Stimulated activated CD4-positive, alpha-beta T cell treated with anti-CD3 and anti-CD28 coated beads, Interleukin-15, amount 100 ng/mL, for 48 hours (primary cell): ENCODE data around the gene AMH.

Source experiments
- DNase-seq, 2 donors: peaks; one replicate each; pipeline ENCODE4 v3.0.0-alpha.2; 2020; ENCODE audit warnings: low read depth in 2 of 2

Gene AMH

DNA sequence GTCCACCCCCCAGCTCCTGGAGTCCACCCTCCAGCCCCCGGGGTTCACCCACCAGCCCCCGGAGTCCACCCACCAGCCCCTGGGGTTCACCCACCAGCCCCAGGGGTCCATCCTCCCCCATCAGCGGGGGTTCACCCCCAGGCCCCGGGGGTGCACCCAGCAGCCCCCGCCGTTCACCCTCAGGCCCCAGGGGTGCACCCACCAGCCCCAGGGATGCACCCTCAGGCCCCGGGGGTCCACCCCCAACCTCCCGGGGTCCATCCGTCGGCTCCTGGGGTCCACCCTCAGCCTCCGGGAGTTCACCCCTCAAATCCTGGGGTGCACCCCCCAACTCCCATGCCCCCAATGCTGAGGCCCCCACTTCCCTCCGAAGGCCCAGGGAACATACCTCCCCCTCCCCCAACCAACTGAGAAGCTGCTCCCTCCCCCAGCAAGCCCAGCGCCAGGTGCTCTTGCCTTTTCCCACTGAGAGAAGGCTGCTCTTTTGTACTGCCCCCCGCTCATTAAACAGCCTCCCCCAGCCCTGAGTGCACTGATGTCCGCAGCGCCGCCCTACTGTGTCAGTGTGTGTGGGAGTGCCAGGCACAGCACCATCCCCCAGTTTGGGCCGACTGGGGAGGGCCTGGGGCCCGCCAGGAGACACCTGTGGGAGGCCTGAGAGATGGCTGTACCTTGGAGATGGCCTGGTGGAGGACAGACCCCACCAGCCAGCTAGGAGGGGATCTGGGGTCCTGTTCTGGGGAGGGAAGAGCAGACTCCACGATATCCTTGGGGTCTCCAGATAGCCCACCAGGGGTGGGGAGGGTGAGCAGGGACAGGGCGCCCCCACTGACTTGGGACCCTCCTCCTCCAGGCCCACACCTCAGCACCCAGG, 750 bp upstream of the AMH start:
- no peak for DNase-seq

DNA sequence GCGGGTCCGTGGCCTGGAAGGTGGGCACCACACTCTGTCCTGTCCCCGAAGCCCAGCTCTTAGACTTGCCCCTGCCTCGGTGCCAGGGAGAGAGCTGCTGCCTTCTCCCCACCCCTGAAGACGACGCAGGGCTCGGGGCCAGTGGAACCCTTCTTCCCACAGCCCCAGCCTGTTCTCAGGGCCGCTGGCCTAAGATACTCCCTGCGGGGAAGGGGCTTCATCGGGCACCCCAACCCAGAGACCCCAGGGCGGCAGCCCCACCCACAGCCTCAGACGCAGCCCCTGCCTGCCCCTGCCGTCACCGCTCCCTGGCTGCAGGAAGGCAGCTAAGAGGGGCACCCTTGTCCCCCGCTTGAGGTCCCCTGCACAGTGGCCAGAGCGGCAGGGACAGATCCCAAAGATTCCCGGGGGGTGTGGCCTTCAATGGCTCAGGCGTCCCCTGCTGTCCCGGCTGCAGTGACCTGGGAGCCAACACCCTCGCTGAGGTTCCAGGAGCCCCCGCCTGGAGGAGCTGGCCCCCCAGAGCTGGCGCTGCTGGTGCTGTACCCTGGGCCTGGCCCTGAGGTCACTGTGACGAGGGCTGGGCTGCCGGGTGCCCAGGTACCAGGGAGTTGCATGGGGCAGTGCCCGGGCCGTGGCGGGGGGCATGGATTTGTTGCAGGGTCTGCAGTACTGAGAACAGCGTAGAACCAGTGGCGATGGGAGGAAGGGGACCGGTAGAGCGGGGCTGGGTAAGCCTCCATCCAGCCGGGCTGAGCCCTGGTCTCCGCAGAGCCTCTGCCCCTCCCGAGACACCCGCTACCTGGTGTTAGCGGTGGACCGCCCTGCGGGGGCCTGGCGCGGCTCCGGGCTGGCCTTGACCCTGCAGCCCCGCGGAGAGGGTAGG, 1.0 kb downstream of the AMH start:
- no peak for DNase-seq

DNA sequence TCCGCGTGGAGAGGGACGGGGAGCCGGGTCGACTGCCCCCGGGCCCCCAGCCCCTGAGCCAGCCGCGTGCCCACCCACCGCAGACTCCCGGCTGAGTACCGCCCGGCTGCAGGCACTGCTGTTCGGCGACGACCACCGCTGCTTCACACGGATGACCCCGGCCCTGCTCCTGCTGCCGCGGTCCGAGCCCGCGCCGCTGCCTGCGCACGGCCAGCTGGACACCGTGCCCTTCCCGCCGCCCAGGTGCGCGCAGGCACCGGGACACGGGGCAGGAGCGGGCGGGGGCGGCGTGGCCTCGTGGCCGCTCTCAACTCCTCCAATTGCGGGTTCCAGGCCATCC, 1.6 kb downstream of the AMH start:
- DNase-seq, result no peak

DNA sequence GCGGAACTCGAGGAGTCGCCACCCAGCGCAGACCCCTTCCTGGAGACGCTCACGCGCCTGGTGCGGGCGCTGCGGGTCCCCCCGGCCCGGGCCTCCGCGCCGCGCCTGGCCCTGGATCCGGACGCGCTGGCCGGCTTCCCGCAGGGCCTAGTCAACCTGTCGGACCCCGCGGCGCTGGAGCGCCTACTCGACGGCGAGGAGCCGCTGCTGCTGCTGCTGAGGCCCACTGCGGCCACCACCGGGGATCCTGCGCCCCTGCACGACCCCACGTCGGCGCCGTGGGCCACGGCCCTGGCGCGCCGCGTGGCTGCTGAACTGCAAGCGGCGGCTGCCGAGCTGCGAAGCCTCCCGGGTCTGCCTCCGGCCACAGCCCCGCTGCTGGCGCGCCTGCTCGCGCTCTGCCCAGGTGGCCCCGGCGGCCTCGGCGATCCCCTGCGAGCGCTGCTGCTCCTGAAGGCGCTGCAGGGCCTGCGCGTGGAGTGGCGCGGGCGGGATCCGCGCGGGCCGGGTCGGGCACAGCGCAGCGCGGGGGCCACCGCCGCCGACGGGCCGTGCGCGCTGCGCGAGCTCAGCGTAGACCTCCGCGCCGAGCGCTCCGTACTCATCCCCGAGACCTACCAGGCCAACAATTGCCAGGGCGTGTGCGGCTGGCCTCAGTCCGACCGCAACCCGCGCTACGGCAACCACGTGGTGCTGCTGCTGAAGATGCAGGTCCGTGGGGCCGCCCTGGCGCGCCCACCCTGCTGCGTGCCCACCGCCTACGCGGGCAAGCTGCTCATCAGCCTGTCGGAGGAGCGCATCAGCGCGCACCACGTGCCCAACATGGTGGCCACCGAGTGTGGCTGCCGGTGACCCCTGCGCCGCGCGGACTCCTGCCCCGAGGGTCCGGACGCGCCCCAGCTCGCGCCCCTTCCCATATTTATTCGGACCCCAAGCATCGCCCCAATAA, 2.3 kb downstream of the AMH start:
- no peak for DNase-seq

DNA sequence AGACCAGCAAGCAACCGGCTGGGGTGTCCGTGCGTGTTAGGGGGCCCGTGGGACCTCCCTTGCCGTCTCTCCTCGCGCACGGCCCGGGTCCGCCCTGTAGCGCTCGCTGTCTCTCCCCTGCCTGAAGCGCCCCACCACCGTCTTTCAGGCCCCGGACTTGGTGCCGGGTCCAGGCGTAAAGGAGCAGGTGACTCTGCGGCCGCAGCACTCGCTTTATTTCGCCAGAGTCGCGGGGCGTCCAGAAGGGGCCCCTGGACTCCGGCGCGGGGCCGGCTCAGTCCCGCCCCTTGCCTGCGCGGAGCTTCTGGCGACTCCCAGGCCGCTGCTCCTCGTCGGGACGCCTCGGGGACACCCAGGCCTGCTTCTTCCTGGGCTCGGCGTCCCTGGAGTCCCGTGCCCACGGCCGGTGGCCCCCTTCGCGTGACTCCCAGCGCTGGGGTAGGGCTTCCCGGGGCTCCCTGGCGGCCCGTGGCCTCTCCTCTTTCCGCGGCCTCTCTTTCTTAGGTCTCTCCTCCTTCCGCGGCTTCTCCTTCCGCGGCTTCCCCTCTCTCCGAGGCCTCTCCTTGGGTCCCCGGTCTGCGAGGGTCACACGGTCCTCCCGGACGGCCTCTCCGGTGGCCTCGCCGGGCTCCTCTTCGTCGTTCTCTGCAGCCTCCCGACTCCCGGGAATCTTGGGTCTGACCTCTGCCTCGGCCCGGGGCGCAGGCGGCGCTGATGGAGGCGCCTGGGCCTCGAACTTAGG, 3.1 kb downstream of the AMH start:
- no peak for DNase-seq

- DNase-seq, result no peak
Measured at GRCh38 chr19:2252797-2253105, 3.6 kb downstream of the AMH start.

GRCh38 chr19:2253106-2254063, 4.3 kb downstream of the AMH start:
- no peak for DNase-seq

- no peak for DNase-seq
Measured at GRCh38 chr19:2254064-2254872, 5.1 kb downstream of the AMH start.

DNA sequence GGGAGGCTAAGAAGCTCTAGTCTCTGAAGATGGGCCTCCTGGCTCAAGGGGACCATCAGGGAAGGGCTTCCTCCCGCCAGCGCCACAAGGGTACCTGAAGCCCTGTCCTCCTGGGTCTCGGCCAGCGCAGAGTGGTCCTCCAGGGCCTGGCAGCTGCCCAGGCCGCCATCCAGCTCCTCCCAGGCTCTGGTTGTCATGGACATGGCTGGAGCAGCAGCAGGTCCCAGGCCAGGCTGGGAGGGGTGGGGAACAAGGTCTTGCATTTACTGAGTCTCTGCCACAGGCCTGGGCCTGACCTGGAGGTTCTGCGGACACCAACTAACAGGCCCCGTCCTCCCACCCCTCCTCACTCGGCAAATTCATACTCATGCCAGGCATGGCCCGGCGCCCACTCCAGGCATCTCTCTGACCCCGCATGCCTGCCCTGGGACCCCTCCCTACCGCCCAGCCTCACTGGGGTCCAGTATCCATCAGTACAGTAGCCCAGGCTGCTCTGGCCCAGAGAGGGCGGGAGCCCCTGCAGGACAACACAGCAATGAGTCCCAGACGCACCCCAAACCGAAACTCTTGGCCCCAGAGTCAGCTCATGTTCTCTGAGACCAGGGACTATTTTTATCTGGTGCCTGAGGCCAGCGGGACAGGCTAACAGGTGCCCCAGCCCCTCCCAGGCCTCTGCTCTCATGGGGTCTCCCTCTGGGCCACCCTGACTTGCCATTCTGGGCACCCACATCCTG, 6.2 kb downstream of the AMH start:
- no peak for DNase-seq

DNA sequence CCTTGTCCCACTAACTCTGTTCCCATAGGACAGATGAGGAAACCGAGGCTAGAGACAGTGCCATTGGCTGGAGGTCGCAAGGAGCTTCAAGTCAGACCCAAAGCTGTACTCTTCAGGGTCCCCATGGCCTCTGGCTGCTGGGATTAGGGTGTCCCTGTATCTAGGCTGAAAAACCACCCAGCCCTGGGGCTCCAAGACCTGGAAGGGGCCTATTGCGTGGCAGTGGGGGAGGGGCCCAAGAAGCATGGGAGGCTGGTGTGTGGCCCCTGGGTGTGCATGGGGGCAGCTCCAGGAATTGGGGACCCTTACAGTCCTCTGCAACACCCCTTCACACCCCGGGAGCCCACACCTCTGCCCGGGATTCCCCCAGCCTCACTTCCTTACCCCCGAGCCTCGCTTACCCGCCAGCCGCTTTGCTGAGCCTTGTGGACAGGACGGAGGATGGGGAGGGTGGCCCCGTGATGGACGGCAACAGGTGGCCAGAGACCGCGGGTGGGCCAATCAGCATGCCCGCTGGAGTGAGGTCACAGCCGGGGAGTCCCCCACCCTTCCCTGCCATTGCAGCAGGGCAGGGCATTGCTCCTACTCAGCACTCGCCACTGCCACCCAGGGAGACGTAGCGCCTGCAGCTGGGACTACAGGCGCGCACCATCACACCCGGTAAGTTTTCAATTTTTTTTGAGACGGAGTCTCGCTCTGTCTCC, 7.0 kb downstream of the AMH start, which contains the start of gene JSRP1:
TSS of gene JSRP1 (minus strand) at position 436 of the 704 bp plus-strand sequence. CDS start 1,103 bp downstream, outside the sequence.
- DNase-seq, result no peak

GRCh38 chr19:2259336-2259735, 10.2 kb downstream of the AMH start:
- DNase-seq, result no peak

- no peak for DNase-seq
Measured at GRCh38 chr19:2260341-2260805, 11.2 kb downstream of the AMH start.

DNA sequence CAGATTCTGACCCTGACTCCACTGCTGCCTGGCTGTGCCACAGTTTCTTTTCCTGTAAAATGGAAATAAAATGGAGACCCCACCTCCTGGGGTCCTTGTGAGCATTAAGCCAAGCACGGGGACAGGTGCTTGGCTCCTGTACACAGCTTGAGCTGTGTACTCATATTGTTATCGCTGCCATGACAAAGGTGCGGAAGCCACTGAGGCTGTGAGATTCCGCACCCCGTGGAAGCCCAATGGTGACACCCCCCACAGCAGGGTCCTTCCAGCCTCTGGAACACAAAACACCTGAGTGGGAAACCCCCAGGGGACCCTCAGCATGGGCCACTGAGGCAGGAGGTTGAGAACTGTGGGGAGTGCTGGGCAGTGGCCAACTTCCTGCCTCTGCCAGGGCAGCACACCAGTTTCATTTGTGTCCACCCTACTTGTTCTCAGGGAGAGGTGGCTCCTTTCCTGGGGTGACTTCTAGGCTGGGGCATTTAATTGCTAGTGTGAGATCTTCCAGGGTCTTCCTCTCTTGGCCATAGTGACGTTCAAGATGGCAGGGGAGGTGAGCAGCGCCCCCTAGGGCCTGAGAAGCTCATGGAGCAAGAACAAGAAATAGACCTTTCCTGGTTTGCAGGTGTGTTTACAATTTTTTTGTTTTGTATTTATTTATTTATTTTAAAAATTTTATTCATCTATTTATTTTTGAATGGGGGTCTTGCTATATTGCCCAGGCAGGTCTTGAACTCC, 12.5 kb downstream of the AMH start:
- peak in 1 of 2 donors; percentile 55 for DNase-seq

DNA sequence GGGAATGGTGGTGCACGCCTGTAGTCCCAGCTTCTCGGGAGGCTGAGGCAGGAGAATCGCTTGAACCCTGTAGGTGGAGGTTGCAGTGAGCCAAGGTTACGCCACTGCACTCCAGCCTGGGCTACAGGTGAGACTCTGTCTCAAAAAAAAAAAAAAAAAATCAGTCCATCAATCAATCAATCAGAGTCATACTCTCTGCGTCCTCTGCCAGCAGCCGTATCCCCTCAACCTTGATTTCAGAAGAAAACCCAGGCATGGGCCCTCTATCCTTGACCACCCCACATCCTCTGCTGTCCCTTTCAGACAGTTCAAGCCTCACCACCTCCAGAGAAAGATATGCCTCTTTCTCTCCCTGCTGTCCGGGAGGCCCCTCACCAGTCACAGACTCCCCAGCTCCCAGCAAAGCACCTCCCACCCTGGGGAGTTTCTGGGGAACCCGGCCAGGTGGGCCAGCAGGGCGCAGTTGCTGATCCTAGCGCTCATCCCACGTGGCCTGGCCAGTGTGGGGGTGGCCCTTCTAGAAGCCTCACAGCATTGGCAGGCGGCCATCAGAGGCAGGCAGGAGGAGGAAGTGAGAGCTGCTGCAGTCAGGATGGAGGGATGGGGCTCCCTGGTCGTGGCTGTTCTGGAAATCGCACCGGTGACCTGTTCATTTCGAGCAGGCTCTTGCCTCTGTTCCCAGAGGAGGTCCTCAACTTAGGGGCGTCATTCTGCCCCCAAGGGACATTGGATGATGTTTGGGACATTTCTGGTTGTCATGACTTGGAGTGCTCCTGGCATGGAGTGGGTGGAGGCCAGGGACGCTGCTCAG, 17.3 kb downstream of the AMH start:
- DNase-seq, result no peak

DNA sequence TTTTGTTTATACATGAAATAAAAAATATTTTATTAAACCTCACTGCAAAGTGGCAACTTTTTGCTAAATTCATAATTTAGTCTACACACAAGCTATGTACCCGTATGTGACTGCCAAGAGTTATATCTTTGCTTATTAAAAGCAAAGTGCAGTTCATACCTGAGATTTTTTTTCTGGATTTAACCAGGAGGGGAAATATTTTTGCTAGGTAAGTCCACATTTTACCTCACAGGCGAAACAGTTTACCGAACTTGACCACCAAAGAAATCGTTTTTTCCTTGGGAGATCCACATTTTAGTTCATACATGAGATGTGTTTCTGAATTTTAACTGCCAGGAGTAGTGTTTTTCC, 19.3 kb downstream of the AMH start:
- no peak for DNase-seq

GRCh38 chr19:2268861-2269243, 19.7 kb downstream of the AMH start:
- no peak for DNase-seq
